Gastrocnemius medialis (tissue), 4 donors: ENCODE data around the gene SLC25A26.

Experiments used
- CTCF ChIP-seq, 5 experiments: fragments of 450-650 bp in 3 of 5; fragments of 200-600 bp in 2 of 5; sonication (generic) in 2 of 5; IDR thresholded peaks in 4 of 5; conservative IDR thresholded peaks in 1 of 5; 1 replicate in 4 of 5; 2 replicates in 1 of 5; pipeline ENCODE4 v1.5.1; 2016 to 2019; ENCODE audit warnings: antibody characterized with exemption in 5 of 5, mild to moderate bottlenecking in 3 of 5, moderate library complexity in 3 of 5
- POLR2A ChIP-seq, 2 donors: fragments of 450-650 bp; IDR thresholded peaks; one replicate each; pipeline ENCODE4 v1.6.1; 2017; ENCODE audit warnings: antibody characterized with exemption in 2 of 2, mild to moderate bottlenecking in 2 of 2, moderate library complexity in 2 of 2

GRCh38 chr3:66241466-66241865, 20.7 kb downstream of the SLC25A26 start:
- no peak for TF ChIP-seq CTCF (IDR thresholded peaks at IDR 0.05 in 4 of 5, conservative IDR thresholded peaks at IDR 0.05 in 1 of 5)
- TF ChIP-seq POLR2A (IDR thresholded peaks at IDR 0.05): no peak
